NCI-H774 (cell line): ENCODE data around the gene EIF4G1.

Experiments
- DNase-seq: peaks from one replicate; lab custom pipeline; 2025; lab: John Stamatoyannopoulos, UW

The EIF4G1 gene

DNA sequence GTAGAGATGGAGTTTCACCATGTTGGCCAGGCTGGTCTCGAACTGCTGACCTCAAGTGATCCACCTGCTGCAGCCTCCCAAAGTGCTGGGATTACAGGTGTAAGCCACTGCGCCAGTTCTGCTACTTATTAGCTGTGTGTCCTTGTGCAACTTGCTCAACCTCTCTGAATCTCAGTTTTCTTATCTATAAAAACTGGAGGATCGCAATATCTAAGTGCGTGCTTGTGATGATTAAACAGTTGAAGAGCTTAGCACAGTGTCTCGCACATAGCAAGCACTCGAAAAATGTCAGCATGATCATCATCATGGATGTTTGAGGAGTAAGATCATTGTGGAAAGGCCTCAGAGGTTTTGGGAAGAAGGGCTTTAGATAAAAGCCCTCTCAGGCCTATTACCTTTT, 36.2 kb downstream of the EIF4G1 start:
- no peak for DNase-seq

DNA sequence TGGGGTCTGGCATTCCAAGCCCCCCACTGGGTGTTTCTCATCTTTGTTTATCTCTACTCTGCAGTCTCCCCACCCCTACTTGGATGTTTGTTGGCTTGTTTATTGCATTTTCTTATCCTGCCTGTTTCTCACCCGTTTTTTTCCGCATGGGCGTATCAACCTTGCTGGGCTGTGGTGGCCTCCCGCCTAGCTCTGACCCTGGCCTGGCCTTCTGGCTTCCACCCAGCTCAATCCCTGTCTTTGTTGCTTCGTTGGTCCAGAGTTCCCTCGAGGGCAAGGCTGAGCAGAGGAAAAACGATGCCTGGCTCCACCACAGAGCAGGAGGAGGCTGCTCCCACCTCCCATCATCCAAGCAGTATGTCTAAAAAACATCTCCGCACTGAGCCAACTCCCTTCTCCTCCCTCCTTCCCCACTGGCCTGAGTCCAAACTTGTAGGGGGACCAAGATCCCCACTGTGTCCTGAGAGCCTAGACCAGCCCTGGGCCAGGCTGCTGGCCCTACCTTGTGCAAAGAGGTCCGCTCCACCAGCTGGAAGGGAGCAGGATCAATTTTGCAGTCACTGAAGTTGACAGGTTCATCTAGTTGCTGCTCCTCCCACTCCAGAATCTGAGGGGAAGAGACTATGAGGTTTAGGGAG, 37.2 kb downstream of the EIF4G1 start:
- no peak for DNase-seq

DNA sequence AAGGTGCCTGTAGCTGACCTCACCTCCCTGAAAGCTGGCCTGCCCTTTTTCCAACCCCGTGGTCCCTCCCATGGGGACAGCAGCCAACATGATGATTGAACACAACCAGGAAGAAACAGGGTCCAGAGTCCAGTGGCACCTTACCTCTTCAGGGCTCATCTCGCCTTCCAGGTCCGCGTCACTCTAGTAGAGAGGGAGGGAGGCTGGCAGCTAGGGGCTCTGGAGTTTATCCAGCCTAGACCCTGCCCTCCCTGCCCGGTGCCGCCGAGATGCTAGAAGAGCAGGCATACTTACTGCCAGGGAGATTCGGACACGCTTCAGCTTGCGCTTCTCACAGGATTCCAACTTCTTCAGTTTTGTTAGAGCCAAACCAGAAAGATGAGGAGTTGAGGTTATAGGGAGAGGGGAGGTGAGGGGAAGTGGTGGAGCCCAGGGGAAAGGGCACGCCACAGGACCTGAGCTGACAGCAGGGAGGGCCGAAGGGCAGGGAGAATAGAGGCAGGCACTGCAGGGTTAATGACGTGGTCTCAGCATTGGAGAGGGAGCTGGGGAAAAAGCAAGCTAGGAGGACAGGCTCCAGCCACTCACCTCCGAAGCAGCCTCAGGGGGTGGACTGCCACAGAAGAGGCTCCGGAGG, 37.9 kb downstream of the EIF4G1 start:
- DNase-seq, result no peak

DNA sequence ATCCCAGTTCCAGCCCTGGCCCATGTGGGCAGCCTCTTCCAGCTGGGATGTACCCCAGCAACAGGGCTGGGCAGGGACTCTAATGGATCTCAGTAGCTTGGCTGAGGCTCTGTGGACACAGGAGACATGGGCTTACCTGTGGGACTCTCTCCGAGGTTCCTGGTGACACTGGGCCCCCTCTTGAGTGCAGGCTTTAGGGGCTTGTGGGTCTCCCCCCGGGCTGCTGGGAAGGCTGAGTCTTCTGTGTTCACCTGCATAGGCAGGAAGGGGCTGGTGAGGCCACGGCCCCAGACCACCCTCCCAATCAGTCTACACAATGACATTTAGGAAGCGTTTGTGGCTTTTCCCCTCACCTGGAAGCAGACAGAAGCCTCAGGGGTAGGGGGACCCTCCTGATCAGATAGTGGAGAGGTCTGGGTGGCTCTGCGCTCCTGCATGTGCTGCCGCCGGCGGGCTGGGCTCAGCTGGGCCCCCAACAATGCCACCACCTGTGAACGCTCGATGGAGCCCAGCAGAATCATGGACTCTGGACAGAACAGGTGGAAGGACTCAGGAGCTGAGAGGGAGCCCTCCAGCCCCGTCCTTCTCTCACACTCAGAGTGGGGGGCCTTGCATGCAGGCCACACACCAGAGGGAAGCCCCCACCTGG, 38.6 kb downstream of the EIF4G1 start:
- no peak for DNase-seq

DNA sequence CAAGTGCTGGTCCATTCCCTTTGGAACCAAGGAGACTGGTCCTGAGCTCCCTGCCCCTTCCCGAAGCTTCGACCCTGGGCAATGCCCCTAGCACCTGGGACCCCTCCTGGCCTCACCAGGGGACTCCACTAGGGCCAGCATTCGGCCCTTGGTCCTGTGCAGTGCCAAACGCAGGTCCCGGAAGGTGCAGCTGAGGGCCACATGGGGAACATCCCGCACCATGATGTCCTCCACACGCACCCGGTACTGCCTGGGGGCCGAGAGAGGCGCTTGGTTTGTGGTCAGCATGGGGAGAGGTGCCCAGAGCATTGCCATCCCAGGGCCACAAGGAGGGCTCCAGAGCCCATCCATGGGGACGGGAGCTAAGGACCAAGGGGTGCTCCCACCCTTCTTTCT, 39.1 kb downstream of the EIF4G1 start:
- no peak for DNase-seq

DNA sequence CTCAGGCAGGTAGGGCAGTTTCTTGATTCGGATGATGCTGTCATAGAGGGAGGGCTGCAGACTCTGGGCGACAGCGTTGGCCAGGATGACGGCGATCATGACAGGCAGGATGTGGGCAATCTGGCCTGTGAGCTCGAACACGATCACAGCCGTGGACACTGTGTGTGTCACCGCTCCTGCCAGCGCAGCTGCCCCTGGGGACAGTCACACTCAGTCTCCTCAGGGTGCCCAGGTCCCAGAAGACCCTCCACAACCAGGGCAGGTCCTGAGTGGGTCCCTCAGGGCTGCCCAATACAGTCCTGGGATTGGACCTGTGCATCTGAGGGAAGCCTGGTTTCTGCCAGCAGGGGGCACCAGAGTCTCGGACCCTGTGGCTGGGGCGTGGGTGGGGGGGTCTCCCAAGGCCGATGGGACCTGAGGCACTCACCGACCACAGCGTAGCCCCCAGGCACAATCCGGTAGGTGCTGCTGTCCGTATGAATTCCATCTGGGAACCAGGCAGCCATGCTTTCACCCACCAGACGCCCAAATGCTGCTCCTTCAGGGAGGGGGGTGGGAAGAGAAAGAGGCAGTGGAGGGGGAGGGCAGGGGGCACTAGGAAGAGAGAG, 39.8 kb downstream of the EIF4G1 start:
- no peak for DNase-seq

DNA sequence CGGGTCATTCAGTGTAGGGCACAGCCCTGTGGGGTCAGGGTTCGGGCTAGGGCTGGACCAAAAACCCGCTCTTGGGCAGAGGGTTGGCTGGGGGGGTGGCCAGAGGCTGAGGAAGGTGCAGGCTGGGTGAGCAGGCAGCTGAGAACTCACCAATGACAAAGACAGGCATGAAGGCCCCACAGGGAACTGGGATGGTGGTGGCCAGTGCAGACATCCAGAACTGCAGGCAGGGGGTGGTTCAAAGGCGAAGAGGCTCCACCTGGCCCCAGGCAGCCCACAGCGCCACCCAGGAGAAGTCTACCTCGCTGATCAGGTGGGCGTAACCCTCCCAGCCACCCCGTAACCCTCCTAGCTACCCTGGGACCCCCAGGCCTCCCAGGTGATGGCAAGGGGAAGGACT, 40.3 kb downstream of the EIF4G1 start:
- DNase-seq, result no peak

DNA sequence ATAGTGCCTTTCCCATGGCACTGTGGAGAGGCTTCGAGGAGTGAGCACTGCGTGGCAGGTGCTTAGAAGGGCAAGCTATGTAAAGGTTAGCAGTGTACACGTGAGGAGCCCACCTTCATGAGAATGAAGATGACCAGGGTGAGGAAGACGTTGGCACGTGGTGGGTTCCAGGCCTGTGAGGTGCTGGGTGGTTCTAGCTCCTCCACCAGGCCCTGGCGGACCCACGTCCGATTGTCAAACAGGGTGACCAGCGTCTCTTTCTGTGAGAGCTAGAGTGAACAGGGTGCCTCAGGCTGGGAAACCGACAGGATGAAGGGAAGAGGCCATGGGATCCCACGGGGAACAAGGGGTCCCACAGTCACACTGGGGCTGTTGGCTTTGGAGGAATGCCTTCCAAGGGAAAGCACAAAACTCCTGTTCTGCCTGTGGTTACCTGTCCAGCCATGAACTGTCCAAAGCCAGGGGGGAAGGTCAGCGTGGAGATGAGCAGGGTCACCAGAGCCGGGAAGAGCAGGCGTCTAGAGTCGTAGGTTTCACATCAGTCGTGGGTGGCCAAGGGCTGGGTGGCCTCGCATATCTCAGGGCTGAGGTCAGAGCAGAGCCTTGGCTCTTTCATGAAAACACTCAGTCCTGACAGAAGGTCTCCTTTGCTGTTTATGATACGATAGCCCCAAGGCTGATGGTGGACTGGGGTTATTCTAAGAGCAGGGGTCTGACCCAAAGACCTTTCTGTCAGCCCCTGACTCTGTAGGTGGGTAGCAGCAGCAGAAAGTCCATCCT, 41.0 kb downstream of the EIF4G1 start:
- DNase-seq, result no peak

DNA sequence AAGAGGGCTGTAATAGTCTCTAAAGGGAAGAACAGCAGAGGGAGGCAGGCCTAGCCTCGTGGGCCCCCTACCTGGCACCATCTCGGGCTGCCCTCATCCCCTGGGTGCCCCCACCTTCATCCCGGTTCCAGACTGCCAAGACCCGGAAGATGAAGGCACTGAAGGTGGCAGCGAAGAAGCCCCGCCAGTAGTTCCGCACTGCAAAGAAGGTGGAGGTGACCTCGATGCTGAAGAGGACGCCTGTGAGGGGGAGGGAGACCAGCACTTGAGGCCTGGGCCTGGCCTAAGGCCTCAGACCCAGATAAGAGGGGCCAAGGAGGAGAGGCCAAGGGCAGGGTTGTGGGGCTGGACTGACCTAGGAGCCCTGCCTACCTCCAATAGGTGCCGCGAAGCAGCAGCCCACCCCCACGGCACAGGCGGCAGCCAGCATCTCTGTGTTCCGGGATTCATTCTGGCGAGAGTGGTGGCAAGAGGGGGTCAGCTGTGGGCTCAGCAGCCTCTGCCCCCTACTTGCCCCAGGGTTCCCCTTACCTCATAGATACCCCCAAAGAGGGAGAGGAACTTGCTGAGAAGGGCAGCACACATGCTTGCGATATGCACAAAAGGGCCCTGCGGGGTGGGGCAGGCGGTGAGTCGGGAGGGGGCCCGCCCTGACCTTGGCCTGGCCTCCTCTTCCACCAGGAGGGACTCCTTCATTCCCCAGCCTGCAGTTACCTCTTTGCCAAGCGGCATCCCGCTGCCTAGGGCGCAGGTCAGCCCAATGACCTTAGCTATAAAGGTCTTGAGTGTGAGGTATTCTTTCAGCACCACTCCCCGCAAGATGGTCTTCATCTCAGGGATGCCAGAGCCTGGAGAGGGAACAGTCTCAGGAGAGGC, 43.1 kb downstream of the EIF4G1 start:
- no peak for DNase-seq

DNA sequence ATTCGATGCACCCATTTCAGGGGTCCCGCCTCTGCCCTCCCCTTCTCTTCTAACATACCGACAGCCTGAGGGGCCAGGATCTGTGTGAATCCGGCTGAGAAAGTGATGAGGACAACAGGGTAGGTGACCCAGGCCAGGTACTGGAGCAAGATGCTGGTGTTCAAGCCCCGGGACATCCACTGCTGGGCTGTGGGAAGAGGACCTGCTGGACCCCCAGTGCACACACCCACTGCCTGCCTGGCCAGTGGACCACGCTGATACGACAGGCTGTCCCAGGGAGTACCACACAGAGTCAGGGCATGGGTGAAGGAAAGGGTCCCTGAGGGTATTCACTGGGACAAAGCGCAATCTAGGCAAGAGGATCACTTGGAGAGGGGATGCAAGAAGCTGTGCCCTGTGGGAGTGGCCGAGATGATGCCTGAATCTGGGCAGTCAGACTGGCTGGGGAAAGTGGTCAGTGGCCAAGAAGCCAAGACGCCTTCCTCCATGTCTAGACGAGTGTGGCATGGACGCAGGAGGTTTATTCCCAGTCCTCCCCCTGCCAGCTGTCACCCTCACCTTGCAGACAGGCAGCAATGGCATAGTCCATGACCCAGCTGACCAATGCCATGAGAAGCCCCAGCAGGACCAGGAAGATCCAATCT, 43.8 kb downstream of the EIF4G1 start:
- DNase-seq, result no peak

DNA sequence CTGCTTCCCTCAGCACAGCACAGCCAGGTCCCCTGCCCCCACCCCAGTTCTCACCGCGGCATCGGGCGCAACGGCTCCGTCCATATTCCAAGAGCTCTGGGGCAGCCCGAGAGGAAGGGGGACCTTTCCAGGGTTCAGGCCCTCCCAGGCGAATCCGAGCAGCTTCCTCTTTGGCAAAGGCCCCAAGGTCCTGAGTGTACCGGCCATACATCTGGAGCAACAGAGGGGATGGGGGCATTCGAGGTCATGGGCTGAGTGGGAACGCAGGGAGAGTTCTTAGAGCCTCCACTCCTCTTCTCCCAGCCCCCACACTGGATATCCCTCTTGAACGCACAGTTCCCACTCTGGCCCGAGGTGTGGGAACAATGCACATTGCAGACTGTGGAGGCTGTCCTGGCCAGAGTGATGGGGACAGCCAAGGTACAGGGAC, 44.5 kb downstream of the EIF4G1 start:
- no peak for DNase-seq

DNA sequence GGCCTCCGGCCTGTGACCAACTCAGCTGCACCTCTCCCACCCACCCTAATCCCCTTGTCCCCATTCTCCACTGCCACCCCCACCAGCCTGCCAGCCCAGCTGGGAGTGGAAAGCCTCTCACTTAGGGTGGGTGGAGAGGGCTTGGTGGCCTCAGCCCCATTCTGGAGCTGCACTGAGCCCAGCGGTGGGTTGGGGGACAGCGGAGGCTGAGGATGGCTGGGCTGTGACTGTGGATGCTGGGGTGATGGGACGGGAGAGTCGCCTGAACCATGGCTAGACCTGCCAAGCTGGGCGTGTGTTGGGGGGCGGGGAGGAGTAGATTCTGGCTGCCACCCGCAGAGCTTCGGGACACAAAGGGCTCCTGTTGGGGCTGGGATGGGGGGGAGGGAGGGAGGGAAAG, 45.2 kb downstream of the EIF4G1 start:
- DNase-seq, result no peak

DNA sequence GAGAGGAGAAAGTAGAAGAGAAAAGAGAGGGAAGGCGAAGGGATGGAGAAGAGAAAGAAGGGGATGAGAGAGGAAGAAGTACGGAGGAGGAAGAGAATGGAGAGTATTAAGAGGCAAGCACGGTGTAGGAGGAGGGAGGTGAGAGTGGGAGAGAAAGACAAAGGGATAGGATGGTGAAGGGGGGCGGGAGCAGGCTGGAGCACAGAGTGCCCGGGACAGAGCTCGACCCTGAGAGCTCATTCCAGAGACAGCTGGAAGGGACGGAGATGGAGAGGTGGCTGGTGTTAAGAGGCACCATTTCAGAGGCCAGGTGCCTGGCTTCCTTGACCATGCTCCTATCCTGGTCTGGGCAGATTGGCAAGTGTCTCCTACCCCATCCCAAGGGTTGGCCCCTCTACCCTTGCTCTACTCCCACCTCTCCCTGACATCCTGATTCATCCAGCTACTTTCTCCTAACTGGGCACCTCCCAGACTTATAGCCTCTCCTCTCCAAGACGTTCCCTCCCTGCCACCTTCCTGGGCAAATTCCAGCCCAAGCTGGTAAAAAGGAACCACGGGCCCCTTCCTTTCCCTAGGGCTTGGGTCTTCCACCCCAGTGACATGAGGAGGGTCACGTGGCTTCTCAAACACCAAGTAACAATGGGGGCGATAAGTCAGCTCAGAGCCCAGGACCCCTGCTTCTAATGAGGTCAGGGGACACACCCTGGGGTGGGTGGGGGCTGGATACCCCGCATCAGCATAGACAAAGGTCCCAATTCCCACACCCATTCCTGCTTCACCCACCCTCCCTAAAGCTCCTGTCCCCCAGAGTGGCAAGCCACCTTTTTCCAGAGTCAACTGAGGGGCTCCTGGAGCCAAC, 45.9 kb downstream of the EIF4G1 start:
- no peak for DNase-seq

DNA sequence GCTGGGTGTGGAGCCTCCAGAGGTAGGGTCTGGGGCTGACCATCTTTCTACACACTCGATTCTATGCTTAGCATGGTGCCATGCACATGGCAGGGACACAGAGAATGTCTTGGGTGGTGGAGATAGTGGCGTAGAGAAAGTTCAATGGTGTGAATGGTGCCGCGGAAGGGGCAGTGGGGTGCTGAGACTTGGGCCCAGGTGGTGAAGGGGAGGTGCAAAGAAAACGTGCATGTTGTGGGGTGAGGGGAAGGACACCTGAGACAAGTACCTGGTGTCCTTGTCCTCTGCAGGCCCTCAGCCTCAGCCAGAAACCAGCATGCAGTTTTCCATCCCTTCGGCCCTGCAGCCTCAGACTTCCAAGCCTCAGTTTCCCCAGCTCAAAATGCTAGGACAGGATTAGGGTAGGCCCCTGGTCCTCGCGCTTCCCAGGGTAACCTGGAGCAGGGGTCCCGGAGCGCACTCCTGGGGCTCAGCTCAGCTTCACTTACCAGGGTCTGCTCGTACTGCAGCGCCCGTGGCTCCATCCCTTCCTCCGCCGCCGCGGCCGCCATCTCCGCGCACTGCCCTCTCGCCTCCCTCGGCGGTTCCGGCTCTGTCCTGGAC, 46.6 kb downstream of the EIF4G1 start:
- no peak for DNase-seq

DNA sequence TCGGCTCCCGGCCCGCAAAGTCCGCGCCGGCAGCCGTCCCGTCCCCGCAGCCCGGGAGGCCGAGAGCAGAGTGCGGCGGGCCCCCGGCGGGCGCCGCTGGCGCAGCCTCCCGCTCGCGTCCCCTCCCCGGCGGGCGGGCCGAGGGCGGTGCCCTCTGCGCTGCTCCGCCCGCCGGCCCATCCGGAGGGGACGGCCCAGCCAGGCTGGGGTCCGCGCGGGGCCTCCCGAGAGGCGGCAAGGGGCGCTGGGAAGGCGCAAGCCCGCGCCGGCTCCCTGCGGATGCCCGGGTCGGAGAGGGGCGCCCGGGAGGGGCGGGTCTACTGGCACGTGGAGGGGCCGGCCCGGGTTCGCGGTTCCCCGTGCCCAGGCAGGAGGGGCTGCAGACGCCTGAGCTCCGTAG, 47.1 kb downstream of the EIF4G1 start, which contains the start of the genes CLCN2 and POLR2H:
Gene CLCN2 (minus strand): TSS at position 74 of the 400 bp plus-strand sequence. CDS start 126 bp downstream, outside the sequence.
Gene POLR2H (plus strand): TSS at position 179 of the 400 bp plus-strand sequence. CDS start 1,783 bp downstream, outside the sequence.
- DNase-seq, result peak; percentile 78

DNA sequence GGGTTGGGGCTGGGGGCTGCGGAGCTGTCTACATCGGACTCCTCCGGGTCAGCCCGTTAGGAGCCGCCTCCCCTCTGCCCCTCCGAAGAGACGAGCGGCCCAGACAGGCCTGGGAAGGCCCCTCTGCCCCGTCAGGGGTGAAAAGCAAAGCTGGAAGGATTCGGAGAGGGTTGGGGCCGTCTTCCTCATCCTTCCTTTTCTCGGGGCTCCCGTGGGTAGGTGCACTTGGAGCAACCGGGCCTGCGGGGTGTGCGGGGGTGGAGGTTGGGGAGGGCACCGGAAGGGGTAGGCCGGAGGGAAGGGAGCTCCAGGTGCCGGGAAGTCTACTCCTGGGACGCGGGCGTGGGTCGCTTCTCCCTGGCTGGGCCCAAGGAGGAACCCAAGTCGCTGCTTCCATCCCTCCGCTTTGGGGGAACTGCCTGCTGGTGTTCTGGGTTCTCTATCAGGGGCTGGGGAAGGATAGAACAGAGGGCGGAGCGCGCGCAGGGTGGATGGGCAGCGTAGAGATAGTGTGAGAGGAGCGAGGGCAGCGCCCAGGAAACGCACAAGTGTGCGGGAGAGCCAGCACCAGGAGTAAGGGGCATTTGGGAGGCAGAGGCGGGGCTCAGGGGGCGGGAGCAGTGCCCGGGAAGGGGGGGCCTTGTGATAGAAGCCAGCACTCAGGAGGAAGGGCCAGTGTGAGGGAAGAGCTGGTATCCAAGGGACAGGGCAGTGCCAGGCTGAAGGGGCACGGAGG, 47.7 kb downstream of the EIF4G1 start:
- peak; percentile 90 for DNase-seq

DNA sequence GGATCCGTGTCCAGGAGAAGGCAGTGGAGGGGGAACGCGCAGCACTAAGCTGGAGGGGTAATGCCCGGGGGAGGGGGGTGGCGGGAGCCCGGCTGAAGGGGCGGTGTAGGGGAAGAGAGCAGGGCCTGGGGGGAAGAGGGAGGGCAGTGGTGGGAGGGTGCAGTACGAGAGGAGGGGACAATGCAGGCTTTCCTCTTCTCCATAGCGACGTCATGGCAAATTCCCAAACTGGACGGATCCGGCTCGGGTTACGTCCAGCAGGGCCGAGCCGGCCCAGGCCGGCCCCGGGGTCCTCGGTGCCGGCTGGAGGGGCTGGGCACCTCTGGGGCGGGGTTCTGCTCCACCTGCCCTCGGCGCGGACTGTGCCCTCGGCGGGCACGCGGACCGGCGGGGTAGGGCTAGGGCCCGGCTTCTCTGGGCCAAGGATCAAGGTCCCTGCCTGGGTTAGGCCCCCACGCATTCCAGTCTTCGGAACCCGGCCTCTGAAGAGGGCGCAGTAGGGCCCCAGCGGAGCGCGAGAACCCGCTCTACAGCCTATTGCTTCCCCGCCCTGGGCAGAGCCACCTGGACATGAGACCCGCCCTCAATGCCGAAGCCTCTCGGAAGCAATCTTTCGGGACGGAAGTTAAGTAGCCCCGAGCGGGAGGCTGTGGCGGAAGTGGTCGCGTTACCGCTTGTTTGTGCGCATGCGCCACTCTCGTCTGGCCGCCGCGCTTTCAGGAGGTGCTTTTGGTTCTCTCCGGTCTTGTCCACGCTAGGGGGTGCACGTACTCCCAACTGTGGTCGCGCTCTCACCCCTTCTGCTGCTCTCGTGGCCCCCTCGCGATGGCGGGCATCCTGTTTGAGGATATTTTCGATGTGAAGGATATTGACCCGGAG, 48.5 kb downstream of the EIF4G1 start:
- DNase-seq, result peak; percentile 100
